Naive thymus-derived CD4-positive, alpha-beta T cell (primary cell): ENCODE results near the gene MRPL21. TPM values are rescaled to one million over a fixed set of nuclear protein-coding genes. Genes with fewer than 3 reads are reported as not detected.

ENCODE experiments used
- ATAC-seq: fragments of 150-1000 bp; cut with Tn5 transposase; 2 replicates; pipeline ENCODE4 v1.10.0; 2021; ENCODE audit warnings: mild to moderate bottlenecking, moderate library complexity
- CTCF ChIA-PET: fragments of 350-600 bp; sonication (Branson Sonifier 250); formaldehyde crosslinking; loops from one replicate; lab custom pipeline; 2021; ENCODE audit warnings: antibody characterized with exemption; lab: Charles Lee
- POLR2A ChIA-PET: fragments of 350-600 bp; sonication (Branson Sonifier 250); formaldehyde crosslinking; loops from one replicate; lab custom pipeline; 2021; ENCODE audit warnings: antibody characterized with exemption, inconsistent platforms; lab: Charles Lee
- DNase-seq, 9 donors: peaks; one replicate each; pipeline versions ENCODE4 v3.0.0 to v3.0.0-alpha.2; 2020 to 2022; ENCODE audit warnings: mixed read lengths in 1 of 9
- H3K27ac ChIP-seq: one replicate; pipeline ENCODE4 v1.7.0; 2013; ENCODE audit warnings: mild to moderate bottlenecking, low read depth, low read length, moderate library complexity
- H3K27me3 ChIP-seq, 2 donors: one replicate each; pipeline ENCODE4 v1.7.0; 2013; ENCODE audit warnings: low read length in 2 of 2, mild to moderate bottlenecking in 2 of 2, moderate library complexity in 2 of 2; ENCODE audit not compliant: control insufficient read depth in 2 of 2, insufficient read depth in 2 of 2
- H3K36me3 ChIP-seq, 3 experiments: 1 replicate in 2 of 3; 2 replicates in 1 of 3; pipeline ENCODE4 v1.7.0; 2013; ENCODE audit warnings: low read length in 3 of 3, mild to moderate bottlenecking in 3 of 3, moderate library complexity in 1 of 3; ENCODE audit not compliant: insufficient read depth in 3 of 3, control insufficient read depth in 2 of 3
- H3K4me1 ChIP-seq, 2 donors: one replicate each; pipeline ENCODE4 v1.7.0; 2013; ENCODE audit warnings: low read length in 2 of 2, mild to moderate bottlenecking in 2 of 2, moderate library complexity in 1 of 2; ENCODE audit not compliant: control insufficient read depth in 2 of 2, insufficient read depth in 2 of 2
- H3K4me3 ChIP-seq: 2 replicates; pipeline ENCODE4 v1.7.0; 2013; ENCODE audit warnings: mild to moderate bottlenecking, low read length
- H3K9me3 ChIP-seq, 3 experiments: 1 replicate in 2 of 3; 2 replicates in 1 of 3; pipeline ENCODE4 v1.7.0; 2013; ENCODE audit warnings: low read length in 3 of 3; ENCODE audit not compliant: control insufficient read depth in 2 of 3
- H3K27ac Mint-ChIP-seq, 9 donors: one replicate each; pipeline ENCODE4 v1.8.0; 2020 to 2022; ENCODE audit warnings: mixed read lengths in 9 of 9, mild to moderate bottlenecking in 8 of 9, moderate library complexity in 5 of 9, inconsistent platforms in 2 of 9
- H3K27me3 Mint-ChIP-seq, 5 donors: one replicate each; pipeline ENCODE4 v1.8.0; 2021 to 2022; ENCODE audit warnings: mixed read lengths in 5 of 5, mild to moderate bottlenecking in 1 of 5
- H3K36me3 Mint-ChIP-seq, 5 donors: one replicate each; pipeline ENCODE4 v1.8.0; 2020 to 2022; ENCODE audit warnings: mixed read lengths in 5 of 5, mild to moderate bottlenecking in 3 of 5, inconsistent platforms in 1 of 5
- H3K4me1 Mint-ChIP-seq, 7 donors: one replicate each; pipeline ENCODE4 v1.8.0; 2020 to 2022; ENCODE audit warnings: mixed read lengths in 7 of 7, mild to moderate bottlenecking in 3 of 7, inconsistent platforms in 1 of 7
- H3K4me3 Mint-ChIP-seq, 10 donors: one replicate each; pipeline ENCODE4 v1.8.0; 2020 to 2022; ENCODE audit warnings: mild to moderate bottlenecking in 10 of 10, mixed read lengths in 10 of 10, moderate library complexity in 6 of 10, inconsistent platforms in 2 of 10
- H3K9me3 Mint-ChIP-seq, 11 donors: one replicate each; pipeline ENCODE4 v1.8.0; 2020 to 2022; ENCODE audit warnings: mixed read lengths in 11 of 11, mild to moderate bottlenecking in 4 of 11, inconsistent platforms in 1 of 11, moderate library complexity in 1 of 11
- intact Hi-C, 2 donors: fragments of 100-400 bp; cut with micrococcal nuclease; formaldehyde crosslinking; loops; one replicate each; pipeline ENCODE4 v1.15.1; 2023
- polyA plus RNA-seq, 2 donors: library from polyadenylated mRNA; unstranded; fragments of 300-500 nt; fragmentation: Illumina TruSeq; gene quantifications; one replicate each; pipeline ENCODE4 v1.2.3, GENCODE V29; 2021
- total RNA-seq, 6 experiments: library from RNA in 5 of 6; stranded (reverse) in 5 of 6; gene quantifications; 1 replicate in 5 of 6; 2 replicates in 1 of 6; pipeline ENCODE4 v1.2.3 and lab custom pipeline; 2021 to 2026

MRPL21 gene
- total and polyA plus RNA-seq, 7 experiments from 2014 or later: 29.6 to 133 (median 48.4) TPM

DNA sequence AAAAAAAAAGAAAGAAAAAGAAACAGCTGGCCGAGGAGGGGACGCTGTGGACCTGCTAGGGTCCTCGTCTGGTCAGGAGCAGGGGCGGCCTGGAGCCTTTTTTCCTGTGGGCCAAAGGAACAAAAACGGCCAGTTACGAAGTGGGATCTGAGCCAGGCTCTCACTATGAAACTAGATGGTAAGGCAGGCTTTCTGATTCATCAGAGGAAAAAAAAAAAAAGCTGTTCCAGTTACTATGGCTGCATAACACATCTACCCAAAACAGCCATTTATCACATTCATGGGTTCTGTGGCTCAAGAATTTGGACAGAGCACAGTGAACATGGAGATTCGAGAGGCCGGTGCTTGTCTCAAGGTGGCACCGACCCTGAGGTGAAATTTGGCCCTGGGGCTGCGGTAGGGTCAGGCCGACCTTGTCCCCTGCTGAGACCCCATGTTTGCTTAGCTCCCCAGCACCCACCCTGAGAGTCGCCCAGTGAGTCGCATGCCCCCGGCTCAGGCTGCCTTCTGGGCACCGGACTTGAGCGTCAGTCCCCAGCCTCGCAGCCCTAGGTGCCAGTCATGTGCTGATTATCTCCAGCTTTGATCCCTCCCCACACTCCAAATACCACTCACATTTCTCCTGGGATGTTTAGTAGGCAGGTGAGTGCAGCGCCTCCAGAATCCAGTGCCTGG is 42.9 kb upstream of the MRPL21 start:
- H3K27me3 ChIP-seq: no peaks in the 10 kb centered on the region
- no peak for ATAC-seq
- CTCF ChIA-PET: no interaction called here
- no peaks in the 10 kb centered on the region for H3K9me3 Mint-ChIP-seq
- H3K36me3 ChIP-seq: no peaks in the 10 kb centered on the region
- no peak for DNase-seq
- no peak overlapping the region for H3K4me3 ChIP-seq
- POLR2A ChIA-PET: no interaction called here
- H3K4me1 Mint-ChIP-seq: peaks cover 0 to 2% (median 0%) of the 10 kb centered on the region in 7 donors
- H3K27me3 Mint-ChIP-seq: no peaks in the 10 kb centered on the region
- no peak overlapping the region for H3K27ac ChIP-seq
- no peaks in the 10 kb centered on the region for H3K4me1 ChIP-seq
- H3K9me3 ChIP-seq: no peaks in the 10 kb centered on the region
- no peaks in the 10 kb centered on the region for H3K36me3 Mint-ChIP-seq
- intact Hi-C loops: no loop called here
- H3K27ac Mint-ChIP-seq: no peak overlapping the region
- no peak overlapping the region for H3K4me3 Mint-ChIP-seq

DNA sequence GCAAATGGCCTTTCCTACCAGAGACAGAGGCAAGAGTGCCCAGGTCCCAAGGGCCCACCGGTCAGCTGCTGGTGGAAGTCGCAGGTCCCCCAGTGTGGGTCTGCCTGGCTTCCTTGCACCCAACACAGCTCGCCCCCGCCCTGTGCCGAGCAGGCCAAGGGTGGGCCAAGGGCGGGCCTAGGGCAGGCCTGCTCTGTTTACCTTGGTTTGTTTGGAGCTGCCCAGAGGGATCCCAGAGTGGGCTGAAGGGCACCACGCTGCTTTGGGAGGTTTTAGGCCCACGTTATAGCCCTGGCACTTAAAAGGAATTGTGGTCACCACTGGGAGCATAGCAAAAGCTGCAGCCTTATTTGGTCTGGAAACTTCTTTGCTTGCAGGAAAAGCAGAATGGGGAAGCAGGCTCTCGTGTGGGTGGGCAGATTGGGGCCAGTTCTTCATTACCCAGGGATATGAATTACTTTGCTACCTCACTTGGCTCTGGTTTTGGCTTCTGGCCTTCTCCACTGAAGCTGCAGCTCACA is 39.2 kb upstream of the MRPL21 start:
- intact Hi-C loops: no loop called here
- Mint-ChIP-seq H3K27me3 (no peaks in the 10 kb centered on the region), H3K4me3 (no peak overlapping the region), H3K9me3 (no peaks in the 10 kb centered on the region), H3K4me1 (peaks cover 0 to 2% (median 0%) of the 10 kb centered on the region in 7 donors), H3K27ac (no peak overlapping the region), H3K36me3 (peaks cover 0 to 13% (median 0%) of the 10 kb centered on the region in 5 donors)
- no peak for DNase-seq
- no peak for ATAC-seq
- Histone ChIP-seq H3K36me3 (peaks cover 0 to 31% (median 0%) of the 10 kb centered on the region in 3 experiments), H3K4me1 (no peaks in the 10 kb centered on the region), H3K27me3 (no peaks in the 10 kb centered on the region), H3K4me3 (no peak overlapping the region), H3K9me3 (no peaks in the 10 kb centered on the region), H3K27ac (no peak overlapping the region)
- ChIA-PET CTCF (no interaction called here), POLR2A (no interaction called here)

DNA sequence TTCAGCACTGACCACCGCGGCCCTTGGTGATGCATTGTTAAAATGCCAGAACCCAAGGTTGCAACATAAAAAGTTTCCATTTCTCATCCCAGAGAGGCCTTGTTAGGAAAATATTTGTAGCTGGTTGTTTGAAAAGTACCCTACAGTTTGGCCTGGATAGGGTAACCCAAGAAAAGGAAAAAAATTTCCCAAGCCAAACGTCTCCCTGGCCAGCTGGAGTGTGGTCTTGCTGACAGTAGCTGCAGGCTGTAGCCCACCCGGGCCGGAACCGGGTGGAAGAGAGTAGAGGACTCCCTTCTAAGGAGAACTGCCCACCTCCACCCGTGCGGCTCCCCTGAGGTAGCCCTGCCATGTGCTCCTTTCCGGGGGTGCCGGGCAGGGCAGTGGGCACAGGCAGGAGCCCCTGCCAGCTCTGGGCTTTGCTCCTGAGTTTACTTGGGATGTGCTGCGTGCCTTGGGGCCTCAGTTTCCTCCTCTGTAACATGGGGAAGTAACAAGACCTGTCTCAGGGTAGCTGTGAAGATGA is 38.5 kb upstream of the MRPL21 start:
- no peaks in the 10 kb centered on the region for H3K27me3 Mint-ChIP-seq
- H3K9me3 Mint-ChIP-seq: no peaks in the 10 kb centered on the region
- no peak for DNase-seq
- Histone ChIP-seq H3K9me3 (no peaks in the 10 kb centered on the region), H3K4me3 (no peak overlapping the region), H3K4me1 (no peaks in the 10 kb centered on the region), H3K36me3 (peaks cover 0 to 38% (median 0%) of the 10 kb centered on the region in 3 experiments), H3K27ac (no peak overlapping the region), H3K27me3 (no peaks in the 10 kb centered on the region)
- CTCF ChIA-PET: no interaction called here
- H3K4me1 Mint-ChIP-seq: peaks cover 0 to 2% (median 0%) of the 10 kb centered on the region in 7 donors
- peak overlapping the region in 2 of 9 donors; percentile 20 to 52 for H3K27ac Mint-ChIP-seq
- no peak for ATAC-seq
- intact Hi-C loops: no loop called here
- no peak overlapping the region for H3K4me3 Mint-ChIP-seq
- POLR2A ChIA-PET: no interaction called here
- H3K36me3 Mint-ChIP-seq: peaks cover 0 to 18% (median 0%) of the 10 kb centered on the region in 5 donors

DNA sequence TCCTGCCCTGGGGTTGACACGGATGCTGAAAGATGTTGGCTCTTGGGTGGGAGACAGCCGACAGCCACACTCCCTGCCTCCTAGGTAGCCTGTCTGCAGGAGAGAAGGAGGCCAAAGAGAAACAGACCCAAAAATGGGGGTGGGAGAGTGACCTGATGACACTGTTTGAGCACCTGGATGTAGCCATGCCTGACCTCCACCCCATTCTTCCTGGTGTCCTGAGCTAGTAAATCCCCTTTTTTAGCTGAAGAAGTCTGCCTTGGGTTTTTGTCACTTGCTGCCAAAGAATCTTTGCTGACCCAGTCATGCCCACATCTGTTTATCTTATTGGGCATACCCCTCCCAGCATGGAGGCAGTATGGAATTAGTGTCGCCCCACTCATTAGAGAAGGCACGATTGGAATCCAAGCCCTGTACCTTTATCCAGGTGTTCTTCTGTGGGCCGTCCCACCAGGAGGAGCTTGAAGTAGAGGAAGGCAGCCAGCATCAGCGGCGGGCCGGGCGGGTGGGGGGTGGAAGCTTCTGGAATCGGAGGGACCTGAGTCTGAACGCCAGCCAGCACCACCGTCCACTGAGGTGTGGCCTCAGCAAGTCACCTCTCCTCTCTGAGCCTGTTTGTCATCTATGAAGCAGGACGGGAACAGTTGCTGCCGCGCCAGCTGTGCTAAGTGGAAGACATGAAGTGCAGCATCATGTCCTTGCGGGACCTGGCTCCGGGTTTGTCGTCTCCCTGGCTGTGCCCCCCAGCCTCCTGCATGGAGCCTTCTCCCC is 37.9 kb upstream of the MRPL21 start:
- POLR2A ChIA-PET: no interaction called here
- CTCF ChIA-PET: interaction anchor here (1.0 kb wide), 1 partner anchor 24 kb away, joined by 3 read pairs; no protein-coding TSS in a partner anchor
- H3K9me3 ChIP-seq: no peaks in the 10 kb centered on the region

DNA sequence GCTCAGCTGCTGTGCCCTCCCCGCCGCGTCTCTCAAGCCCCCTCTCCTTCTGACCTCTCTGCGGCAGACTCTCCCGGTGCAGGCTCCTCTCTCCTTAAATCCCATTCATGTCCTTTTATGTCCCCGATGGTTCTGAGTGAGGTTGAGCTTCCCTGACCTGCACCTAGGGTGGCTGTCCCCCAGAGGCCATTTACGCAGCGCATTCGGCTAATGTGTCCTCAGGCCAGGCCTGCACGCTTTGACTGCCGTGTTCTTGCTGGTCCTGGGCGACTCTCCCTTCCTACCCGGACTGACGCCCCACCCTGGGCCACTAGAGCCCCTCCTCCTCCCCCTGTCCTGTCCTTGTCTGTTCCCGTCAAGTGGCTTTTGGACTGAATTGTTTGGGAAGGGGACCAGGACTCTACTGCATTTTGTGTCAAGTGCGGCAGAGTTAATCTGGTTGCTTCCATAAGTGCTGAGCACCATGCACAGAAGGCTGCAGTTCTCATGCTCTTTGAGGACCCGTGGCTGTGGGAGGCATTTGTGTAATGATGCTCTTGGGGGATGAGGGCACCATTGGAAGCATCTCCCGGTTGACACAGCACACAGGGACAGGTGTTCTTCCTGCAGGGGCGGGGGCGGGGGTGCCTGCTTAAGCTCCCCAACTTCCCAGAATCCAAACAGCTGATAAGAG is 37.2 kb upstream of the MRPL21 start:
- CTCF ChIA-PET: interaction anchor here (1.0 kb wide), 1 partner anchor 25 kb away, joined by 3 read pairs; no protein-coding TSS in a partner anchor
- H3K27ac ChIP-seq: no peak overlapping the region
- no peaks in the 10 kb centered on the region for H3K27me3 Mint-ChIP-seq
- no peak for DNase-seq
- H3K4me1 ChIP-seq: no peaks in the 10 kb centered on the region
- peaks cover 0 to 22% (median 0%) of the 10 kb centered on the region in 5 donors for H3K36me3 Mint-ChIP-seq
- POLR2A ChIA-PET: no interaction called here
- no peak for ATAC-seq
- intact Hi-C loops: no loop called here
- H3K4me3 ChIP-seq: no peak overlapping the region
- H3K27me3 ChIP-seq: no peaks in the 10 kb centered on the region
- H3K9me3 Mint-ChIP-seq: no peaks in the 10 kb centered on the region
- no peaks in the 10 kb centered on the region for H3K9me3 ChIP-seq
- peaks cover 0 to 52% (median 5%) of the 10 kb centered on the region in 3 experiments for H3K36me3 ChIP-seq
- peaks cover 0 to 2% (median 0%) of the 10 kb centered on the region in 7 donors for H3K4me1 Mint-ChIP-seq
- no peak overlapping the region for H3K27ac Mint-ChIP-seq
- no peak overlapping the region for H3K4me3 Mint-ChIP-seq

More for the DNA sequence above, 37.9 kb upstream of the MRPL21 start:
- Mint-ChIP-seq H3K27ac (peak overlapping the region in 2 of 9 donors; percentile 20 to 52), H3K4me3 (no peak overlapping the region), H3K4me1 (peaks cover 0 to 2% (median 0%) of the 10 kb centered on the region in 7 donors), H3K27me3 (no peaks in the 10 kb centered on the region), H3K9me3 (no peaks in the 10 kb centered on the region), H3K36me3 (peaks cover 0 to 22% (median 0%) of the 10 kb centered on the region in 5 donors)
- ATAC-seq (no peak), DNase-seq (no peak)
- no peaks in the 10 kb centered on the region for H3K4me1 ChIP-seq
- H3K27me3 ChIP-seq: no peaks in the 10 kb centered on the region
- peaks cover 0 to 44% (median 0%) of the 10 kb centered on the region in 3 experiments for H3K36me3 ChIP-seq
- intact Hi-C loops: no loop called here
- no peak overlapping the region for H3K27ac ChIP-seq
- H3K4me3 ChIP-seq: no peak overlapping the region
